PC-9 (cell line): ENCODE results near the gene MOB3B. TPM values are rescaled to one million over a fixed set of nuclear protein-coding genes. Genes with fewer than 3 reads are reported as not detected.
"Not testable (repeated sequence)": the region's sequence is repeated elsewhere in the genome, so short reads cannot be mapped to it uniquely, and the experiment has no call there.

Experiments
- BruUV-seq: library from RNA; stranded (reverse); fragments of 400-500 nt; replicated peaks from 2 replicates; lab custom pipeline; 2021; lab: Mats Ljungman, UMichigan
- CTCF ChIA-PET: fragments of 300-600 bp; sonication (Branson Sonifier 250); formaldehyde crosslinking; loops from one replicate; lab custom pipeline; 2022; ENCODE audit warnings: antibody characterized with exemption; lab: Charles Lee
- POLR2A ChIA-PET: fragments of 300-600 bp; sonication (Branson Sonifier 250); formaldehyde crosslinking; loops from one replicate; lab custom pipeline; 2022; ENCODE audit warnings: antibody characterized with exemption; ENCODE audit not compliant: unreplicated experiment; lab: Charles Lee
- DNase-seq, 2 experiments: peaks; one replicate each; pipeline versions ENCODE4 v3.0.0 to v3.0.0-alpha.2; 2015 to 2022; ENCODE audit warnings: mixed read lengths in 1 of 2
- H2AFZ ChIP-seq: fragments of 200-600 bp; sonication (generic); 2 replicates; pipeline ENCODE4 v1.8.1; 2017; ENCODE audit warnings: antibody characterized with exemption
- H3F3A ChIP-seq: fragments of 200-600 bp; sonication (generic); 2 replicates; pipeline ENCODE4 v1.8.1; 2017; ENCODE audit warnings: antibody characterized with exemption, mild to moderate bottlenecking, low read depth; ENCODE audit not compliant: insufficient read depth
- H3K27ac ChIP-seq: fragments of 200-600 bp; sonication (generic); 2 replicates; pipeline ENCODE4 v1.6.1; 2016; ENCODE audit warnings: mixed run types
- H3K27me3 ChIP-seq: fragments of 200-600 bp; sonication (generic); 2 replicates; pipeline ENCODE4 v1.6.1; 2016; ENCODE audit warnings: low read depth, mixed run types; ENCODE audit not compliant: insufficient read depth
- H3K36me3 ChIP-seq: fragments of 200-600 bp; sonication (generic); 2 replicates; pipeline ENCODE4 v1.6.1; 2016; ENCODE audit warnings: low read depth, mixed run types
- H3K4me1 ChIP-seq: fragments of 200-600 bp; sonication (generic); replicated peaks from 2 replicates; pipeline ENCODE4 v1.6.1; 2016; ENCODE audit warnings: mixed run types; ENCODE audit not compliant: insufficient read depth
- H3K4me2 ChIP-seq: fragments of 200-600 bp; sonication (generic); 2 replicates; pipeline ENCODE4 v1.6.1; 2017; ENCODE audit warnings: mixed run types
- H3K4me3 ChIP-seq: fragments of 200-600 bp; sonication (generic); 2 replicates; pipeline ENCODE4 v1.6.1; 2016; ENCODE audit warnings: mixed run types
- H3K79me2 ChIP-seq: fragments of 200-600 bp; sonication (generic); 2 replicates; pipeline ENCODE4 v1.6.1; 2017; ENCODE audit warnings: low read depth, mixed run types
- H3K9me2 ChIP-seq: fragments of 200-600 bp; sonication (generic); 2 replicates; pipeline ENCODE4 v1.8.1; 2017; ENCODE audit warnings: mild to moderate bottlenecking; ENCODE audit not compliant: insufficient read depth
- H3K9me3 ChIP-seq: fragments of 200-600 bp; sonication (generic); 2 replicates; pipeline ENCODE4 v1.8.1; 2016; ENCODE audit warnings: low read depth; ENCODE audit not compliant: insufficient read depth
- H4K20me1 ChIP-seq: fragments of 200-600 bp; sonication (generic); 2 replicates; pipeline ENCODE4 v1.8.1; 2017; ENCODE audit not compliant: insufficient read depth
- CTCF ChIP-seq: fragments of 200-600 bp; sonication (generic); conservative IDR thresholded peaks from 2 replicates; pipeline ENCODE4 v1.6.1; 2017; ENCODE audit warnings: mixed run types, antibody characterized with exemption, mild to moderate bottlenecking, moderate library complexity
- EZH2 ChIP-seq: fragments of 200-600 bp; sonication (generic); IDR thresholded peaks from 2 replicates; pipeline ENCODE4 v1.8.0; 2017; ENCODE audit warnings: antibody characterized with exemption, low read depth
- intact Hi-C: fragments of 100-400 bp; cut with micrococcal nuclease; formaldehyde crosslinking; loops from one replicate; pipeline ENCODE4 v1.10.0; 2022; ENCODE audit not compliant: unreplicated experiment
- total RNA-seq: library from RNA; stranded (reverse); gene quantifications from 2 replicates; pipeline ENCODE4 v1.2.3, GENCODE V29; 2021

Gene MOB3B
- total RNA-seq, 1 experiment from 2014 or later, result 4.4 TPM

GRCh38 chr9:27423915-27424710, 105.5 kb downstream of the MOB3B start:
- Histone ChIP-seq H3K27me3 (no peaks in the 10 kb centered on the region), H3F3A (no peaks in the 10 kb centered on the region), H3K4me1 (peaks cover 23% of the 10 kb centered on the region), H3K4me2 (no peak overlapping the region), H3K9me3 (no peaks in the 10 kb centered on the region), H3K36me3 (no peaks in the 10 kb centered on the region), H4K20me1 (no peaks in the 10 kb centered on the region), H3K9me2 (no peaks in the 10 kb centered on the region), H2AFZ (no peak overlapping the region), H3K79me2 (no peaks in the 10 kb centered on the region), H3K4me3 (no peak overlapping the region), H3K27ac (no peak overlapping the region)
- ChIA-PET POLR2A (interaction anchor here (0.5 kb wide), 1 partner anchor 18 kb away, joined by 9 read pairs; no protein-coding TSS in a partner anchor), CTCF (no interaction called here)
- TF ChIP-seq EZH2, result no peak
- TF ChIP-seq CTCF, result no peak
- BruUV-seq, result no TSS peak
- no peak for DNase-seq
- intact Hi-C loops, result loop anchor here (10.0 kb wide), 2 partner anchors 49 to 89 kb away; no protein-coding TSS in a partner anchor

DNA sequence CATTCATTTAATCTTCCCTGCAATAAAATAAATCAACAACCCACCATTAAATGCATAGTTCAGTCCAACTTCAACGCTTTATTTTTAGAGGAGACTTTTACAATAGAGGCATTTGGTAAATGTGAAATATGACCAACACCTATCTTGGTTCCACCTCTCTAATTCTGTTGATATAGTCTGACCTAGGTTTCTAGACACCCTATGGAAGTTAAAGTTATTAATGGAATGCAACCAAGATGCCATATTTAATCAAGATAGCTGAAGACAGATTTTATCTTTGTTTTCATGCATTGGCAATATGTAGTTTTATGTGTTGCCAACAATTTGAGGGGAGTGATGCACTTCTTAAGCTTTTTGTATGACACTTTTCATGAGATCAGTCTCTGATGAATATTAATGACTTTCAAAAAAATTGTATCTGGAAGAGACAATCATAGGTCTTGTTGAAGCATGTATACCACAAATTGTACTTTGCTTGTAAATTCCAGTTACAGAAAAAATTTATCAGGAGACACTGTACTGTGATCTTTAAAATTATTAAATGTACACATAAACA, 107.3 kb downstream of the MOB3B start:
- Histone ChIP-seq H3K79me2 (no peaks in the 10 kb centered on the region), H3K9me3 (no peaks in the 10 kb centered on the region), H2AFZ (no peak overlapping the region), H3K36me3 (no peaks in the 10 kb centered on the region), H4K20me1 (no peaks in the 10 kb centered on the region), H3F3A (no peaks in the 10 kb centered on the region), H3K4me2 (no peak overlapping the region), H3K27ac (no peak overlapping the region), H3K4me1 (peaks cover 14% of the 10 kb centered on the region), H3K4me3 (no peak overlapping the region), H3K9me2 (no peaks in the 10 kb centered on the region), H3K27me3 (no peaks in the 10 kb centered on the region)
- TF ChIP-seq CTCF (no peak), EZH2 (no peak)
- intact Hi-C loops, result loop anchor here (10.0 kb wide), 2 partner anchors 48 to 88 kb away; no protein-coding TSS in a partner anchor
- DNase-seq, result no peak
- ChIA-PET POLR2A (no interaction called here), CTCF (no interaction called here)
- BruUV-seq, result no TSS peak

GRCh38 chr9:27421577-27421976, 108.0 kb downstream of the MOB3B start:
- no TSS peak for BruUV-seq

DNA sequence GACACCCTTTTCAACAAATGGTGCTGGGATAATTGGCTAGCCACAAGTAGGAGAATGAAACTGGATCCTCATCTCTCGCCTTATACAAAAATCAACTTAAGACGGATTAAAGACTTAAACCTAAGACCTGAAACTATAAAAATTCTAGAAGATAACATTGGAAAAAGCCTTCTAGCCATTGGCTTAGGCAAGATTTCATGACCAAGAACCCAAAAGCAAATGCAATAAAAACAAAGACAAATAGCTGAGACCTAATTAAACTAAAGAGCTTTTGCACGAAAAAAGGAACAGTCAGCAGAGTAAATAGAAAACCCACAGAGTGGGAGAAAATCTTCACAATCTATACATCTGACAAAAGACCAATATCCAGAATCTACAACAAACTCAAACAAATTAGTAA, 110.1 kb downstream of the MOB3B start:
- H4K20me1 ChIP-seq, H3K9me2 ChIP-seq, H3K4me1 ChIP-seq, H3K79me2 ChIP-seq, POLR2A ChIA-PET, H3K36me3 ChIP-seq, DNase-seq, H3K4me3 ChIP-seq, H3K4me2 ChIP-seq, H3K27ac ChIP-seq, BruUV-seq, H3F3A ChIP-seq, intact Hi-C loops, H2AFZ ChIP-seq, H3K9me3 ChIP-seq, CTCF ChIA-PET, H3K27me3 ChIP-seq: not testable (repeated sequence)

More at GRCh38 chr9:27421577-27421976, 108.0 kb downstream of the MOB3B start:
- Histone ChIP-seq H4K20me1 (no peaks in the 10 kb centered on the region), H3K4me2 (no peak overlapping the region), H3K4me3 (no peak overlapping the region), H3K27me3 (no peaks in the 10 kb centered on the region), H3K27ac (no peak overlapping the region), H3K9me2 (no peaks in the 10 kb centered on the region), H3K9me3 (no peaks in the 10 kb centered on the region), H3K36me3 (no peaks in the 10 kb centered on the region), H3K4me1 (peaks cover 6% of the 10 kb centered on the region), H3F3A (no peaks in the 10 kb centered on the region), H2AFZ (no peak overlapping the region), H3K79me2 (no peaks in the 10 kb centered on the region)
- DNase-seq, result peak in 1 of 2 experiments; percentile 41
- no peak for TF ChIP-seq EZH2
- no peak for TF ChIP-seq CTCF
- ChIA-PET POLR2A (no interaction called here), CTCF (no interaction called here)
- intact Hi-C loops, result loop anchor here (1.0 to 10.0 kb wide), 3 partner anchors 47 to 108 kb away; partner anchors contain the start of gene MOB3B
